Esophagus squamous epithelium (tissue), 4 donors: ENCODE measurements around the gene SIN3A.

Experiments
- CTCF ChIP-seq, 6 experiments: fragments of 450-650 bp in 4 of 6; fragments of 200-600 bp in 2 of 6; sonication (generic) in 2 of 6; IDR thresholded peaks; one replicate each; pipeline ENCODE4 v1.5.1; 2016 to 2019; ENCODE audit warnings: antibody characterized with exemption in 6 of 6, mild to moderate bottlenecking in 4 of 6, moderate library complexity in 4 of 6
- POLR2A ChIP-seq, 4 donors: fragments of 450-650 bp; IDR thresholded peaks; one replicate each; pipeline ENCODE4 v1.6.1; 2017; ENCODE audit warnings: antibody characterized with exemption in 4 of 4, mild to moderate bottlenecking in 4 of 4, moderate library complexity in 3 of 4

GRCh38 chr15:75451202-75451673 is 252 bp downstream of the SIN3A start:
- no peak for TF ChIP-seq CTCF (IDR thresholded peaks at IDR 0.05)
- no peak for TF ChIP-seq POLR2A (IDR thresholded peaks at IDR 0.05)
